ENCODE data around the gene FAM20C. TPM values are rescaled to one million over a fixed set of nuclear protein-coding genes. Genes with fewer than 3 reads are reported as not detected.

FAM20C gene
- total RNA-seq, 2 donors from 2014 or later: 13.7 to 19.9 TPM

GRCh38 chr7:272108-272615 is 79.8 kb downstream of the FAM20C start:
- Histone ChIP-seq H3K27ac (no peak overlapping the region), H3K4me1 (no peaks in the 10 kb centered on the region), H3K4me3 (no peak overlapping the region), H3K27me3 (no peaks in the 10 kb centered on the region), H3K36me3 (no peaks in the 10 kb centered on the region), H3K9me3 (peaks cover 0 to 18% of the 10 kb centered on the region in 2 donors)
- TF ChIP-seq CTCF (IDR thresholded peaks at IDR 0.05): no peak
- no peak for DNase-seq (ENCODE audit: low spot score)

GRCh38 chr7:272631-273030 is 80.3 kb downstream of the FAM20C start:
- H3K9me3 ChIP-seq: peaks cover 0 to 18% of the 10 kb centered on the region in 2 donors
- H3K4me1 ChIP-seq: no peaks in the 10 kb centered on the region
- H3K4me3 ChIP-seq: no peak overlapping the region
- no peaks in the 10 kb centered on the region for H3K36me3 ChIP-seq
- no peak for TF ChIP-seq CTCF (IDR thresholded peaks at IDR 0.05)
- no peak for DNase-seq (ENCODE audit: low spot score)
- no peaks in the 10 kb centered on the region for H3K27me3 ChIP-seq
- no peak overlapping the region for H3K27ac ChIP-seq

- Histone ChIP-seq H3K4me3 (no peak overlapping the region), H3K27me3 (no peaks in the 10 kb centered on the region), H3K9me3 (peaks cover 0 to 18% of the 10 kb centered on the region in 2 donors), H3K4me1 (no peaks in the 10 kb centered on the region), H3K27ac (no peak overlapping the region), H3K36me3 (no peaks in the 10 kb centered on the region)
- DNase-seq (ENCODE audit: low spot score): no peak
- no peak for TF ChIP-seq CTCF (IDR thresholded peaks at IDR 0.05)
Observed at GRCh38 chr7:273327-273726, 81.0 kb downstream of the FAM20C start.

- no peaks in the 10 kb centered on the region for H3K4me1 ChIP-seq
- DNase-seq (ENCODE audit: low spot score): no peak
- H3K27ac ChIP-seq: no peak overlapping the region
- no peaks in the 10 kb centered on the region for H3K36me3 ChIP-seq
- H3K9me3 ChIP-seq: peaks cover 0 to 18% of the 10 kb centered on the region in 2 donors
- no peak for TF ChIP-seq CTCF (IDR thresholded peaks at IDR 0.05)
- H3K27me3 ChIP-seq: no peaks in the 10 kb centered on the region
- no peak overlapping the region for H3K4me3 ChIP-seq
Observed at GRCh38 chr7:274266-274665, 81.9 kb downstream of the FAM20C start.

GRCh38 chr7:276230-276835 is 84.0 kb downstream of the FAM20C start:
- Histone ChIP-seq H3K4me3 (no peak overlapping the region), H3K4me1 (no peaks in the 10 kb centered on the region), H3K27me3 (no peaks in the 10 kb centered on the region), H3K27ac (no peak overlapping the region), H3K36me3 (no peaks in the 10 kb centered on the region), H3K9me3 (peaks cover 0 to 18% of the 10 kb centered on the region in 2 donors)
- DNase-seq (ENCODE audit: low spot score): no peak
- TF ChIP-seq CTCF (IDR thresholded peaks at IDR 0.05): no peak

GRCh38 chr7:277228-277627 is 84.9 kb downstream of the FAM20C start:
- no peak for TF ChIP-seq CTCF (IDR thresholded peaks at IDR 0.05)
- Histone ChIP-seq H3K27me3 (no peaks in the 10 kb centered on the region), H3K4me1 (no peaks in the 10 kb centered on the region), H3K27ac (no peak overlapping the region), H3K9me3 (peaks cover 0 to 18% of the 10 kb centered on the region in 2 donors), H3K4me3 (no peak overlapping the region), H3K36me3 (no peaks in the 10 kb centered on the region)
- DNase-seq (ENCODE audit: low spot score): no peak
